Skeletal muscle satellite cell (primary cell): ENCODE results near the gene TNKS2.
"Not testable (repeated sequence)": the region's sequence is repeated elsewhere in the genome, so short reads cannot be mapped to it uniquely, and the experiment has no call there.

Source experiments
- H3K27me3 ChIP-seq: 2 replicates; pipeline ENCODE4 v1.7.0; 2013; ENCODE audit warnings: low read length; ENCODE audit not compliant: control insufficient read depth, insufficient read depth
- H3K36me3 ChIP-seq: 2 replicates; pipeline ENCODE4 v1.7.0; 2013; ENCODE audit warnings: mild to moderate bottlenecking, control low read depth, low read length; ENCODE audit not compliant: insufficient read depth
- H3K4me1 ChIP-seq: 2 replicates; pipeline ENCODE4 v1.7.0; 2013; ENCODE audit warnings: low read length; ENCODE audit not compliant: control insufficient read depth, insufficient read depth
- H3K4me2 ChIP-seq: 2 replicates; pipeline ENCODE4 v1.7.0; 2013; ENCODE audit warnings: mild to moderate bottlenecking, low read length
- H3K4me3 ChIP-seq: 2 replicates; pipeline ENCODE4 v1.7.0; 2013; ENCODE audit warnings: low read length
- H3K9ac ChIP-seq: 2 replicates; pipeline ENCODE4 v1.7.0; 2013; ENCODE audit warnings: mild to moderate bottlenecking, low read depth, low read length, moderate library complexity
- H3K9me3 ChIP-seq: replicated peaks from 2 replicates; pipeline ENCODE4 v1.7.0; 2013; ENCODE audit warnings: mild to moderate bottlenecking, control low read depth, low read length

Gene TNKS2

GRCh38 chr10:91797048-91797690 is 1.1 kb upstream of the TNKS2 start:
- H3K9ac ChIP-seq, result peak overlapping the region; percentile 96
- peak overlapping the region; percentile 77 for H3K4me2 ChIP-seq
- no peaks in the 10 kb centered on the region for H3K9me3 ChIP-seq
- H3K27me3 ChIP-seq, result no peaks in the 10 kb centered on the region
- peak overlapping the region; percentile 86 for H3K4me3 ChIP-seq
- H3K36me3 ChIP-seq, result no peaks in the 10 kb centered on the region
- peaks cover 21% of the 10 kb centered on the region for H3K4me1 ChIP-seq

- Histone ChIP-seq H3K4me3 (peak overlapping the region; percentile 86), H3K9ac (peak overlapping the region; percentile 96), H3K27me3 (no peaks in the 10 kb centered on the region), H3K9me3 (no peaks in the 10 kb centered on the region), H3K4me1 (peaks cover 21% of the 10 kb centered on the region), H3K4me2 (peak overlapping the region; percentile 77), H3K36me3 (no peaks in the 10 kb centered on the region)
Measured at GRCh38 chr10:91798649-91799611, 704 bp downstream of the TNKS2 start.

GRCh38 chr10:91799612-91799975 is 1.4 kb downstream of the TNKS2 start:
- Histone ChIP-seq H3K27me3 (no peaks in the 10 kb centered on the region), H3K4me3 (peak overlapping the region; percentile 86), H3K9ac (peak overlapping the region; percentile 96), H3K4me2 (peak overlapping the region; percentile 77), H3K36me3 (no peaks in the 10 kb centered on the region), H3K9me3 (no peaks in the 10 kb centered on the region), H3K4me1 (peaks cover 21% of the 10 kb centered on the region)

GRCh38 chr10:91800182-91800581 is 2.0 kb downstream of the TNKS2 start:
- Histone ChIP-seq H3K9ac (peak overlapping the region; percentile 96), H3K4me3 (peak overlapping the region; percentile 86), H3K4me1 (peaks cover 22% of the 10 kb centered on the region), H3K9me3 (no peaks in the 10 kb centered on the region), H3K36me3 (no peaks in the 10 kb centered on the region), H3K4me2 (peak overlapping the region; percentile 77), H3K27me3 (no peaks in the 10 kb centered on the region)

GRCh38 chr10:91800756-91801155 is 2.5 kb downstream of the TNKS2 start:
- H3K4me3 ChIP-seq, result no peak overlapping the region
- no peaks in the 10 kb centered on the region for H3K36me3 ChIP-seq
- no peaks in the 10 kb centered on the region for H3K9me3 ChIP-seq
- H3K27me3 ChIP-seq, result no peaks in the 10 kb centered on the region
- peaks cover 25% of the 10 kb centered on the region for H3K4me1 ChIP-seq
- H3K9ac ChIP-seq, result no peak overlapping the region
- H3K4me2 ChIP-seq, result peak overlapping the region; percentile 77

GRCh38 chr10:91803386-91804125 is 5.3 kb downstream of the TNKS2 start:
- no peak overlapping the region for H3K4me3 ChIP-seq
- H3K9me3 ChIP-seq, result no peaks in the 10 kb centered on the region
- no peak overlapping the region for H3K4me2 ChIP-seq
- peaks cover 11% of the 10 kb centered on the region for H3K4me1 ChIP-seq
- H3K27me3 ChIP-seq, result no peaks in the 10 kb centered on the region
- no peak overlapping the region for H3K9ac ChIP-seq
- H3K36me3 ChIP-seq, result peaks cover 4% of the 10 kb centered on the region

GRCh38 chr10:91804126-91804510 is 5.9 kb downstream of the TNKS2 start:
- peaks cover 11% of the 10 kb centered on the region for H3K4me1 ChIP-seq

GRCh38 chr10:91805110-91805838 is 7.0 kb downstream of the TNKS2 start:
- Histone ChIP-seq H3K27me3 (no peaks in the 10 kb centered on the region), H3K4me1 (peaks cover 5% of the 10 kb centered on the region), H3K9me3 (no peaks in the 10 kb centered on the region), H3K4me3 (no peak overlapping the region), H3K4me2 (no peak overlapping the region), H3K36me3 (peaks cover 4% of the 10 kb centered on the region), H3K9ac (no peak overlapping the region)

More at GRCh38 chr10:91804126-91804510, 5.9 kb downstream of the TNKS2 start:
- no peaks in the 10 kb centered on the region for H3K9me3 ChIP-seq
- H3K4me2 ChIP-seq, result no peak overlapping the region
- no peak overlapping the region for H3K9ac ChIP-seq
- H3K4me3 ChIP-seq, result no peak overlapping the region
- no peaks in the 10 kb centered on the region for H3K27me3 ChIP-seq
- H3K36me3 ChIP-seq, result peaks cover 4% of the 10 kb centered on the region

GRCh38 chr10:91807264-91807663 is 9.0 kb downstream of the TNKS2 start:
- H3K9ac ChIP-seq, H3K4me1 ChIP-seq, H3K4me2 ChIP-seq, H3K9me3 ChIP-seq, H3K36me3 ChIP-seq, H3K4me3 ChIP-seq, H3K27me3 ChIP-seq: not testable (repeated sequence)

GRCh38 chr10:91813251-91813650 is 15.0 kb downstream of the TNKS2 start:
- Histone ChIP-seq H3K27me3 (no peaks in the 10 kb centered on the region), H3K4me1 (no peaks in the 10 kb centered on the region), H3K4me2 (no peak overlapping the region), H3K9me3 (no peaks in the 10 kb centered on the region), H3K4me3 (no peak overlapping the region), H3K9ac (no peak overlapping the region), H3K36me3 (peaks cover 51% of the 10 kb centered on the region)

GRCh38 chr10:91816981-91817380 is 18.8 kb downstream of the TNKS2 start:
- no peak overlapping the region for H3K4me3 ChIP-seq
- H3K36me3 ChIP-seq, result peaks cover 80% of the 10 kb centered on the region
- no peaks in the 10 kb centered on the region for H3K27me3 ChIP-seq

More at GRCh38 chr10:91816981-91817380, 18.8 kb downstream of the TNKS2 start:
- Histone ChIP-seq H3K4me2 (no peak overlapping the region), H3K9me3 (no peaks in the 10 kb centered on the region), H3K9ac (no peak overlapping the region), H3K4me1 (no peaks in the 10 kb centered on the region)
